Nephron progenitor cell (in vitro differentiated cells): ENCODE data around the gene ERC2.
A peak's percentile ranks its signal among the peaks of the same experiment; 100 is the strongest.

Source experiments
- DNase-seq: peaks from one replicate; pipeline ENCODE4 v3.0.0; 2021
- H3K27ac Mint-ChIP-seq: 2 replicates; pipeline ENCODE4 v1.8.0; 2021; ENCODE audit warnings: mild to moderate bottlenecking, moderate library complexity, mixed read lengths
- H3K27me3 Mint-ChIP-seq: 2 replicates; pipeline ENCODE4 v1.8.0; 2021; ENCODE audit warnings: mild to moderate bottlenecking, low read depth, mixed read lengths; ENCODE audit not compliant: poor library complexity
- H3K36me3 Mint-ChIP-seq: 2 replicates; pipeline ENCODE4 v1.8.0; 2021; ENCODE audit warnings: low read depth, mixed read lengths
- H3K4me1 Mint-ChIP-seq: 2 replicates; pipeline ENCODE4 v1.8.0; 2021; ENCODE audit warnings: mixed read lengths
- H3K4me3 Mint-ChIP-seq: 2 replicates; pipeline ENCODE4 v1.8.0; 2021; ENCODE audit warnings: mild to moderate bottlenecking, moderate library complexity, mixed read lengths
- H3K9me3 Mint-ChIP-seq: 2 replicates; pipeline ENCODE4 v1.8.0; 2021; ENCODE audit warnings: mild to moderate bottlenecking, moderate library complexity, mixed read lengths
- CTCF ChIP-seq: fragments of 200-600 bp; sonication (generic); IDR thresholded peaks from 2 replicates; pipeline ENCODE4 v1.5.0; 2021; ENCODE audit warnings: antibody characterized with exemption

ERC2 gene

GRCh38 chr3:55812394-55813013 lies 655.8 kb downstream of the ERC2 start:
- no peak overlapping the region for H3K4me3 Mint-ChIP-seq
- DNase-seq: no peak

GRCh38 chr3:55807210-55807609 lies 661.1 kb downstream of the ERC2 start:
- Mint-ChIP-seq H3K9me3 (no peaks in the 10 kb centered on the region), H3K4me3 (no peak overlapping the region)

More at GRCh38 chr3:55812394-55813013, 655.8 kb downstream of the ERC2 start:
- no peaks in the 10 kb centered on the region for H3K36me3 Mint-ChIP-seq
- no peak for TF ChIP-seq CTCF
- no peaks in the 10 kb centered on the region for H3K9me3 Mint-ChIP-seq
- no peak overlapping the region for H3K27ac Mint-ChIP-seq
- H3K27me3 Mint-ChIP-seq: peaks cover 3% of the 10 kb centered on the region
- peaks cover 17% of the 10 kb centered on the region for H3K4me1 Mint-ChIP-seq

GRCh38 chr3:55805169-55805568 lies 663.1 kb downstream of the ERC2 start:
- DNase-seq: no peak
- no peak for TF ChIP-seq CTCF
- H3K9me3 Mint-ChIP-seq: no peaks in the 10 kb centered on the region
- H3K27me3 Mint-ChIP-seq: peaks cover 4% of the 10 kb centered on the region
- peak overlapping the region; percentile 56 for H3K27ac Mint-ChIP-seq
- no peak overlapping the region for H3K4me3 Mint-ChIP-seq
- H3K36me3 Mint-ChIP-seq: no peaks in the 10 kb centered on the region
- H3K4me1 Mint-ChIP-seq: peaks cover 34% of the 10 kb centered on the region

More at GRCh38 chr3:55807210-55807609, 661.1 kb downstream of the ERC2 start:
- Mint-ChIP-seq H3K36me3 (no peaks in the 10 kb centered on the region), H3K27ac (no peak overlapping the region), H3K4me1 (peaks cover 35% of the 10 kb centered on the region), H3K27me3 (no peaks in the 10 kb centered on the region)
- no peak for DNase-seq
- no peak for TF ChIP-seq CTCF

- DNase-seq: no peak
- Mint-ChIP-seq H3K36me3 (no peaks in the 10 kb centered on the region), H3K4me1 (peaks cover 34% of the 10 kb centered on the region)
Measured at GRCh38 chr3:55804170-55805095, 663.8 kb downstream of the ERC2 start.

GRCh38 chr3:55802816-55803215 lies 665.5 kb downstream of the ERC2 start:
- Mint-ChIP-seq H3K27me3 (peaks cover 5% of the 10 kb centered on the region), H3K9me3 (peaks cover 8% of the 10 kb centered on the region), H3K27ac (no peak overlapping the region), H3K4me3 (no peak overlapping the region), H3K4me1 (peaks cover 34% of the 10 kb centered on the region), H3K36me3 (peaks cover 8% of the 10 kb centered on the region)
- no peak for DNase-seq
- no peak for TF ChIP-seq CTCF

More at GRCh38 chr3:55804170-55805095, 663.8 kb downstream of the ERC2 start:
- no peaks in the 10 kb centered on the region for H3K9me3 Mint-ChIP-seq
- H3K27me3 Mint-ChIP-seq: peaks cover 5% of the 10 kb centered on the region
- peak overlapping the region; percentile 9 for H3K27ac Mint-ChIP-seq
- H3K4me3 Mint-ChIP-seq: no peak overlapping the region
- no peak for TF ChIP-seq CTCF
